AG04450 (cell line): ENCODE measurements around the gene LMAN1L. TPM values are rescaled to one million over a fixed set of nuclear protein-coding genes. Genes with fewer than 3 reads are reported as not detected.
A peak's percentile ranks its signal among the peaks of the same experiment; 100 is the strongest.

Experiments used
- CTCF ChIA-PET: fragments of 300-600, 350-600 bp; formaldehyde crosslinking; extraction: SDS; loops from one replicate; lab custom pipeline; 2022; ENCODE audit warnings: antibody characterized with exemption, inconsistent platforms; lab: Charles Lee
- POLR2A ChIA-PET: fragments of 350-600 bp; formaldehyde crosslinking; extraction: SDS; loops from one replicate; lab custom pipeline; 2021; ENCODE audit warnings: antibody characterized with exemption, inconsistent platforms; lab: Yijun Ruan, JAX
- DNase-seq: peaks from one replicate; pipeline ENCODE4 v3.0.0-alpha.2; 2011; ENCODE audit warnings: low read depth, low spot score
- H3K27ac ChIP-seq: one replicate; pipeline ENCODE4 v1.5.1; 2012; ENCODE audit warnings: low read depth, low read length, control low read depth
- H3K27me3 ChIP-seq: one replicate; pipeline ENCODE4 v1.6.0; 2012; ENCODE audit warnings: low read length; ENCODE audit not compliant: control insufficient read depth, insufficient read depth
- H3K4me3 ChIP-seq: 2 replicates; pipeline ENCODE4 v1.5.1; 2011; ENCODE audit warnings: mild to moderate bottlenecking, low read depth, low read length, control low read depth
- H3K9me3 ChIP-seq: 2 replicates; pipeline ENCODE4 v1.5.1; 2012; ENCODE audit warnings: low read length; ENCODE audit not compliant: control insufficient read depth, insufficient read depth
- CTCF ChIP-seq: IDR thresholded peaks from 2 replicates; pipeline ENCODE4 v1.5.1; 2011; ENCODE audit warnings: low read depth, low read length, control low read depth, inconsistent platforms
- polyA plus RNA-seq: library from polyadenylated mRNA; depleted of rRNA; stranded (reverse); fragments of >200 nt; gene quantifications from 2 replicates; pipeline ENCODE4 v1.2.3, GENCODE V29; 2011

Gene LMAN1L
- polyA plus RNA-seq, 1 experiment, result not detected

- POLR2A ChIA-PET, result interaction anchor here (0.6 kb wide), 1 partner anchor 71 kb away, joined by 7 read pairs; no protein-coding TSS in a partner anchor
- CTCF ChIA-PET, result interaction anchor here (0.6 to 2.7 kb wide), 13 partner anchors 9 to 436 kb away, joined by 3 to 16 read pairs (median 4); no protein-coding TSS in a partner anchor
These were observed 25.2 kb upstream of the LMAN1L start for GRCh38 chr15:74787251-74788041.

GRCh38 chr15:74788042-74788682 is 24.5 kb upstream of the LMAN1L start:
- CTCF ChIA-PET, result interaction anchor here (0.6 to 2.7 kb wide), 11 partner anchors 8 to 155 kb away, joined by 3 to 16 read pairs (median 4); no protein-coding TSS in a partner anchor
- no peaks in the 10 kb centered on the region for H3K27me3 ChIP-seq
- H3K27ac ChIP-seq, result no peak overlapping the region
- DNase-seq, result no peak
- TF ChIP-seq CTCF, result no peak
- no peak overlapping the region for H3K4me3 ChIP-seq
- POLR2A ChIA-PET, result no interaction called here
- H3K9me3 ChIP-seq, result no peaks in the 10 kb centered on the region

More at GRCh38 chr15:74787251-74788041, 25.2 kb upstream of the LMAN1L start:
- Histone ChIP-seq H3K9me3 (no peaks in the 10 kb centered on the region), H3K27ac (peak overlapping the region; percentile 47), H3K4me3 (no peak overlapping the region), H3K27me3 (no peaks in the 10 kb centered on the region)
- peak; percentile 37 for DNase-seq
- peak; percentile 71 for TF ChIP-seq CTCF

- Histone ChIP-seq H3K9me3 (no peaks in the 10 kb centered on the region), H3K4me3 (no peak overlapping the region), H3K27ac (no peak overlapping the region), H3K27me3 (no peaks in the 10 kb centered on the region)
- no peak for DNase-seq
- CTCF ChIA-PET, result interaction anchor here (0.7 to 2.7 kb wide), 4 partner anchors 8 to 20 kb away, joined by 3 to 16 read pairs (median 13); no protein-coding TSS in a partner anchor
- no peak for TF ChIP-seq CTCF
- POLR2A ChIA-PET, result no interaction called here
These were observed 23.9 kb upstream of the LMAN1L start for GRCh38 chr15:74788683-74789151.

- no peak for TF ChIP-seq CTCF
- DNase-seq, result no peak
- Histone ChIP-seq H3K9me3 (no peaks in the 10 kb centered on the region), H3K4me3 (no peak overlapping the region), H3K27me3 (no peaks in the 10 kb centered on the region), H3K27ac (no peak overlapping the region)
- ChIA-PET POLR2A (no interaction called here), CTCF (interaction anchor here (2.5 kb wide), 1 partner anchor 10 kb away, joined by 14 read pairs; no protein-coding TSS in a partner anchor)
These were observed 23.4 kb upstream of the LMAN1L start for GRCh38 chr15:74789171-74789631.
